Measurements from ENCODE around the gene BFSP1.

The BFSP1 gene

DNA sequence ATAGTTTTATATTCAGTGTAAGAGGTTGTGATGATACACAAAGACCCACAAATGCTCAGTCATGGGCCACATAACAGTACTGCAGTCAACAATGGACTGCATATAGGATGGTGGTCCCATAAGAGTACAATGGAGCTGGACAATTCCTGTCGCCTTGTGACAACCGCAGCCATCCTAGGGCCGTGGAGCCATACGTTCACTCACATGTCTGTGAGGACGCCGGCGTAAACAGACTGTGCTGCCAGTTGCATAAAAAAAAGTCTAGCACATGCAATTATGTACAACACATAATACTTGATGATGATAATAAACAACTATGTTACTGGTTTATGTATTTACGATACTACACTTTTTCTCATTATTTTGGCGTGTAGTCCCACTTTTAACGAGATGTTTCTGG, 30.9 kb downstream of the BFSP1 start:
- TF ChIP-seq, protein P1, sequence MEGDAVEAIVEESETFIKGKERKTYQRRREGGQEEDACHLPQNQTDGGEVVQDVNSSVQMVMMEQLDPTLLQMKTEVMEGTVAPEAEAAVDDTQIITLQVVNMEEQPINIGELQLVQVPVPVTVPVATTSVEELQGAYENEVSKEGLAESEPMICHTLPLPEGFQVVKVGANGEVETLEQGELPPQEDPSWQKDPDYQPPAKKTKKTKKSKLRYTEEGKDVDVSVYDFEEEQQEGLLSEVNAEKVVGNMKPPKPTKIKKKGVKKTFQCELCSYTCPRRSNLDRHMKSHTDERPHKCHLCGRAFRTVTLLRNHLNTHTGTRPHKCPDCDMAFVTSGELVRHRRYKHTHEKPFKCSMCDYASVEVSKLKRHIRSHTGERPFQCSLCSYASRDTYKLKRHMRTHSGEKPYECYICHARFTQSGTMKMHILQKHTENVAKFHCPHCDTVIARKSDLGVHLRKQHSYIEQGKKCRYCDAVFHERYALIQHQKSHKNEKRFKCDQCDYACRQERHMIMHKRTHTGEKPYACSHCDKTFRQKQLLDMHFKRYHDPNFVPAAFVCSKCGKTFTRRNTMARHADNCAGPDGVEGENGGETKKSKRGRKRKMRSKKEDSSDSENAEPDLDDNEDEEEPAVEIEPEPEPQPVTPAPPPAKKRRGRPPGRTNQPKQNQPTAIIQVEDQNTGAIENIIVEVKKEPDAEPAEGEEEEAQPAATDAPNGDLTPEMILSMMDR (IDR thresholded peaks at IDR 0.05; ENCODE audit: unreplicated experiment in 3 of 3) = no peak
- H3K4me3 Mint-ChIP-seq = no peak overlapping the region
- no peaks in the 10 kb centered on the region for H3K9me3 Mint-ChIP-seq
- no peaks in the 10 kb centered on the region for H3K36me3 Mint-ChIP-seq (ENCODE audit: low read depth)
- peaks cover 25% of the 10 kb centered on the region for H3K4me1 Mint-ChIP-seq
- H3K27me3 Mint-ChIP-seq (ENCODE audit: low read depth) = peaks cover 9% of the 10 kb centered on the region
- no peak overlapping the region for H3K27ac Mint-ChIP-seq

DNA sequence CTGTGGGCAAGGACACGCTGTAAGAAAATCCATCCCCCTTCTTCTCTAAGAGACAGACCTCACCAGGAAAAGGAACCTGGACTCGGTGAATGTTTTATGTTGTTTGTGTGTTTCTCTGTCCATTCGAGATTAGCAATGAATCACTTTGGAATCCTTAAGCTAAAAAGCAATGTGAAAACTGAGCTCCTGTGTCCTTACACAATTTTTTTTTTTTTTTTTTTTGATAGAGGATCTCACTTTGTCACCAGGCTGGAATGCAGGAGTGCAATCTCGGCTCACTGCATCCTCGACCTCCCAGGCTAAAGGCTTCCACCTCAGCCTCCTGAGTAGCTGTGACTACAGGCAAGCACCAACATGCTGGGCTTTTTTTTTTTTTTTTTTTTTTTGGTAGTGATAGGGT, 32.1 kb downstream of the BFSP1 start:
- peaks cover 20% of the 10 kb centered on the region for H3K4me1 Mint-ChIP-seq
- H3K4me3 Mint-ChIP-seq = peak overlapping the region in 1 of 3 experiments; percentile 15
- no peaks in the 10 kb centered on the region for H3K9me3 Mint-ChIP-seq
- H3K27ac Mint-ChIP-seq = peak overlapping the region in 1 of 3 experiments; percentile 28
- H3K27me3 Mint-ChIP-seq (ENCODE audit: low read depth) = no peaks in the 10 kb centered on the region
- H3K36me3 Mint-ChIP-seq (ENCODE audit: low read depth) = no peaks in the 10 kb centered on the region
- TF ChIP-seq, protein P1 (IDR thresholded peaks at IDR 0.05; ENCODE audit: unreplicated experiment in 3 of 3) = no peak

DNA sequence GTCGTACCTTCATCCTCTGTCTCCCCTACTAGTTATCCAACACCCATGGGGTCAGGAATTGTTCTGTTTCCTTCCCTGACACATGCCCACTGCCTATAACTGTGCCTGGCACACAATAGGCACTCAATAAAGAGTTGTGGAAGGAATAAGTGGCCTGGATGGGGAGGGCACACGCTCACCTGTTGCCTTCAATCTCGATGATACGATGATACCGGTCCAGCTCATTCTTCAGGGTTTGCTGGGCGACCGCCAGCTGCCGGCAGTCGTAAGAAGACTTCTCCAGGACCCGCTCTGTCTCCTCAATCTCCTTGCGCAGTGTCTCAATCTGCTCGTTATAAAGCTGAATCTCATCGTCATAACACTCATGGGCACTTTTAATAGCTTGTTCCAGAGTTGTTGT, 32.5 kb downstream of the BFSP1 start:
- H3K27me3 Mint-ChIP-seq (ENCODE audit: low read depth) = no peaks in the 10 kb centered on the region
- peaks cover 20% of the 10 kb centered on the region for H3K4me1 Mint-ChIP-seq
- no peaks in the 10 kb centered on the region for H3K36me3 Mint-ChIP-seq (ENCODE audit: low read depth)
- peak overlapping the region in 2 of 3 experiments; percentile 14 to 28 for H3K27ac Mint-ChIP-seq
- TF ChIP-seq, protein P1 (IDR thresholded peaks at IDR 0.05; ENCODE audit: unreplicated experiment in 3 of 3) = no peak
- no peaks in the 10 kb centered on the region for H3K9me3 Mint-ChIP-seq
- H3K4me3 Mint-ChIP-seq = peak overlapping the region in 1 of 3 experiments; percentile 15

DNA sequence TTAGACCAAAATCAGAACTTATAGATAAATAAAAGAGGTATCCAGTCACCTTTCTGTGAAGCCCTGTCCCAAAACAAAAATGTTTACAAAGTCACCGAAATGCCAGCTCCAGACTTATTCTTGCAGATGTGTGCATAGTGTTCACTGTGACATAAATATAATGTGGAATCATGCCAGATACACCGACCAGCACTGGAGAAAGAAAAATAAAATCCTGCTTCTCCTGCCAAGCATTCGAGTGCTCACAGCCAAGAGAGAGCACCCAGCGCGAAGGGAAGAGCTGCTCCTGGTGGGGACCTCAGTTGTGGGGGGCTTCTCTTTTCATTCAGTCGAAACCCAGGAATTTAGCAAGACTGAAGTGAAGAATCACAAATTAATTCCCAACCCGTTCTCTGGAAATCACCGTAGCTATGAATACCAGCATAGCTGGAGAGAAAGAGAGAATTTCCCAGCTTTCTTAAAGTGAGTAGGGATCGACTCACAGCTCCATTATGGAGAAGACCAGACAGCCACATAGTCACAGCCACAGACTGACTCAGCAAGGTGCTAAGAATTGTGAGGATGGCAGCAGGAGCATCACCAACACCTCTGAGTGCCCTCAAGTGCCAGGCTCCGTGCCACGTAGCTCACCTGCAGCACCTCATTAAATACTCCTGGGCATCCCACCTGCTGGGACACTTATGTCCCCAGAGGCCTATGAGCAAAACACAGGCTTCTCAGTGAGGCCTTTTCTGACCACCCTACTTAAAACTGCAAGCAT, 33.2 kb downstream of the BFSP1 start:
- Mint-ChIP-seq H3K4me3 (no peak overlapping the region), H3K4me1 (peaks cover 20% of the 10 kb centered on the region), H3K36me3 (ENCODE audit: low read depth) (no peaks in the 10 kb centered on the region), H3K27ac (peak overlapping the region in 2 of 3 experiments; percentile 5 to 14), H3K27me3 (ENCODE audit: low read depth) (peaks cover 3% of the 10 kb centered on the region), H3K9me3 (no peaks in the 10 kb centered on the region)
- TF ChIP-seq, protein P1 (IDR thresholded peaks at IDR 0.05; ENCODE audit: unreplicated experiment in 3 of 3) = no peak

DNA sequence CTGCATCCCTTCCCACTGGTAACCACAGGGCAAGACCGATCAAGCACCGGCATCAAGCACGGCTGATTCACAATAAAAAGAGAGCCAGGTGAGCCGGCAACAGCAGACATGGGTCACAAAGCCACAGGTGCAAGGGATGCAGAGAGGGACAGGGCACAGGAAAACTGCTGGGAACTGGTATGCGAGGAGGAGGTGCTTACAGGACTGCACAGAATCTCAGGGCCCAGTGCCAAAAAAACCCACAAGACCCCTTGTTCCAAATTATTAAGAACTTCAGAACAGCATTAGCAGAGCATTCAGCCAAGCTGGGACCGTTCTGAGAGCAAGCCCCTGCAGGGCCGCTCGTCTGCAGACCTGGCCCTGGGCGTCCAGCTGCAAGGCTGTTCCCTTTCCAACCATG, 35.4 kb downstream of the BFSP1 start:
- no peaks in the 10 kb centered on the region for H3K36me3 Mint-ChIP-seq (ENCODE audit: low read depth)
- H3K4me1 Mint-ChIP-seq = peaks cover 20% of the 10 kb centered on the region
- no peak overlapping the region for H3K27ac Mint-ChIP-seq
- H3K9me3 Mint-ChIP-seq = no peaks in the 10 kb centered on the region
- no peak overlapping the region for H3K4me3 Mint-ChIP-seq
- peaks cover 6% of the 10 kb centered on the region for H3K27me3 Mint-ChIP-seq (ENCODE audit: low read depth)
- TF ChIP-seq, protein P1 (IDR thresholded peaks at IDR 0.05; ENCODE audit: unreplicated experiment in 3 of 3) = no peak

DNA sequence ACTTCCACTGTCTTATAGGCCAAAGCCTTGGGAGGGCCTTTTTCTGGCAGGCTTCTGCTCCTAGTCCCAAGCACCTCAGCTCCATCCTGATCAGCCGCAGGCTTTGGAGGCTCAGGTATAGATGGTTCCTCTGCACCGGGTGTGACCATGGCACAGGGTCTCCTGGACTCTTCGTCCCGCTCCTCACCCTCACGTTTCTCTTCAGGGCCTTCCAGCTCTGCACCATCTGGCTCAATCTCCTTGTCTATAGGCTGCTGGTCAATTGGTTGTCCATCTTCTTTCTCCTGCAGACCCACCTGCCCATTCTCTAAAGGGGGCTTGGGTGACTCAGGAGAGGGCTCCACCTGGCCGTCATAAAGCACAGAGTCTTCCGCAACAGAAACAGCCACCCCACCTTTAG, 37.0 kb downstream of the BFSP1 start:
- H3K9me3 Mint-ChIP-seq = no peaks in the 10 kb centered on the region
- peaks cover 18% of the 10 kb centered on the region for H3K27me3 Mint-ChIP-seq (ENCODE audit: low read depth)
- TF ChIP-seq, protein P1 (IDR thresholded peaks at IDR 0.05; ENCODE audit: unreplicated experiment in 3 of 3) = no peak
- H3K4me3 Mint-ChIP-seq = no peak overlapping the region
- no peak overlapping the region for H3K27ac Mint-ChIP-seq
- peaks cover 20% of the 10 kb centered on the region for H3K4me1 Mint-ChIP-seq
- no peaks in the 10 kb centered on the region for H3K36me3 Mint-ChIP-seq (ENCODE audit: low read depth)

All from nephron (organoid).